CD4-positive, alpha-beta T cell treated with Interleukin-6 at 100 ng/mL for 8 hours (primary cell): Measurements from ENCODE around the gene SH3GL3.

ENCODE experiments used
- DNase-seq: peaks from one replicate; pipeline ENCODE4 v3.0.0-alpha.2; 2020; ENCODE audit warnings: mixed read lengths, low spot score

Gene SH3GL3

GRCh38 chr15:83570756-83571155 is 123.6 kb downstream of the SH3GL3 start:
- DNase-seq: no peak

GRCh38 chr15:83571820-83572707 is 124.9 kb downstream of the SH3GL3 start:
- DNase-seq: no peak

- DNase-seq: no peak
Observed at GRCh38 chr15:83574345-83574744, 127.2 kb downstream of the SH3GL3 start.

DNA sequence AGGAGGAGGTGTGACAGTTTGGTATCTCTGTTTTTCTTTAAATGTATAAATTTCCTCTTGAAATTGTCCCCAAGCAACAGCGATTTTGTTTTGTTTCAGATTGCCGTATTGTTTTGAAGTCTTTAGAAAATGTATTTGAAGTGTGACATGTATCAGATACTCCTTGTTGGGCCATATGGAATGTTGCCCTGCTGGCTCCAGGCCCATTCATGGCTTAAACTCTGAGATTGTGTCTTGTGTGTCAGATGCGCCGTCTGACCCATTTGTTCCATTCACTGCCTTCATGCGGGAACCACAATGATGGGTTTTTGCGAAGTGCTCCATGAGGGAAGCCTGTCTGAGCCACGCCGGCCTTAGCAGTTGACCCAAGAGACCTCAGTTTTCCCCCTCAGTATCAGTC is 131.6 kb downstream of the SH3GL3 start:
- no peak for DNase-seq

DNA sequence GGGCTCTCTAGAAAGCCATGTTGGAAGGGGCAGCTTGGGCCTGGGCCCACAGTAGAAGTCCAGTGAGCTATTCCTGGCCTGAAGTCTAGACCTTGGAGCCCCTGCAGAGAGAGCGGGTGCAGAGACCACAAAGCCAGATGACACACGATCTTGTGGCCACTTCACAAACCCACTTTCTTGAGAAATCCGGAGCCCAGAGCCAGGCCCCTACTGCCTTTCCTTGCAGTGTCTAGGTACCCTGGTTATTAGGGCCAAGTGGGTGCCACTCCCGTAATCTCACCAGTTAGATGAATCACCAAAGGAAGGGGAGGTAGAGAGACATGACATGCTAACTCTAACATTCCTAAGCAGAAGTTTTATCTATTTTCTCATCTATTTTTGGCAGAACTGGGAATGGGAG is 134.2 kb downstream of the SH3GL3 start:
- no peak for DNase-seq

DNA sequence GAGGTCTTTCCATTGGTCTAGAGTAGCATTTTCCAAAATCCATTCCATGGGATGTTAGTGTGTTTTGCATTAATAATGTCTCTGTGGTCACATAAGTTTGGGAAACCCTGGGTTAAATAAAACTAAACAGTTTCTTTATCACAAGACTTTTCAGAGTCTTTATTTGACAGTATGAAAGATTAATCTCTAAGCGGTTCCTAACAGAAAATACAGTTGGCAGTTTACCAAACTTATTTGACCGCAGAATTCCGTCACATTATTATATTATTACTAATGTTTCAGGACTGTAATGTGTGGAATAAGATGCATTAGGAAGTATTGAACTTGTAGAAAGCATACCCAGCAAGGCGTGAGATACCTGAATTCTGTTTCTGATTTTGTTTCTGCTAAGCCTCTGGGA is 135.2 kb downstream of the SH3GL3 start:
- DNase-seq: no peak

- DNase-seq: no peak
Observed at GRCh38 chr15:83585601-83586335, 138.6 kb downstream of the SH3GL3 start.

DNA sequence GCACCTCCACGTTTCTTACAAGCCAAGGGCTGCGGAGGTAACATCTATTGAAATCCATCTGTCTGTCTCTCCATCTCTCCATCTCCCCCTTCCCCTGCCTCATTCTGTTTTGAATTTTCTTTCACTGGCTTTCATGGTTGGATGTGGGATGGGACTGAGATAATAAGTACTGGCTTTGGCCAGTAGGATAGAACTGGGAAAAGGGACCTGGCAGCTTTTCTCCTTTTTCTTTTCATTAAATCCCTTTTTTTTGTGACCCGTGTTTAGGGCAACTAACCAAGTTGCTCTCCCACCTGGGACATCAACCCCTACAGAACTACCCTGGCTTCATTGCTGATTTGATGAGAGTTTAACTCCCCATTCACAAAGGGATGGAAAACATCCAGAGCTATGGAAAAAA is 139.9 kb downstream of the SH3GL3 start:
- no peak for DNase-seq

GRCh38 chr15:83588441-83588840 is 141.3 kb downstream of the SH3GL3 start:
- no peak for DNase-seq

GRCh38 chr15:83592370-83593040 is 145.4 kb downstream of the SH3GL3 start:
- DNase-seq: no peak

- DNase-seq: no peak
Observed at GRCh38 chr15:83595191-83595590, 148.1 kb downstream of the SH3GL3 start.

GRCh38 chr15:83598031-83598430 is 150.9 kb downstream of the SH3GL3 start:
- no peak for DNase-seq

DNA sequence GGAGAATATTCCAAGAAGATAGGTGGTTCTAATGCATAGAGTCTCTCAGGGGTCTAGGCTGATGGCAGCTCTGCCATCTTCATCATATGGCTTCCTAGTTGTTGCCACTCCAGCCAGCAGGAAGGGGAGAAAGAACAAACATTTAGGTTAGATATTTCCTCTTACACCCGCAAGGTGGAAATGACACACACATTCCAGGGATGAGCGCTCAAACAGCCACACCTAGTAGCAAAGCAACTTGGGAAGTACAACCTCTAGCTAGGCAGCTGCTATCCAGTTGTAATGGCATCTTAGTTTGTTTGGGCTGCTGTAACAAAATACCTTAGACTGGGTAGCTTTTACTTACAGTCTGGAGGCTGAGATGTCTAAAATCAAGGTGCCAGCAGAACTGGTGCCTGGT is 154.9 kb downstream of the SH3GL3 start:
- no peak for DNase-seq

GRCh38 chr15:83604549-83604948 is 157.4 kb downstream of the SH3GL3 start:
- DNase-seq: no peak

GRCh38 chr15:83605111-83605945 is 158.2 kb downstream of the SH3GL3 start:
- no peak for DNase-seq

GRCh38 chr15:83610132-83610531 is 163.0 kb downstream of the SH3GL3 start:
- DNase-seq: no peak

GRCh38 chr15:83610901-83611685 is 164.0 kb downstream of the SH3GL3 start:
- DNase-seq: no peak

DNA sequence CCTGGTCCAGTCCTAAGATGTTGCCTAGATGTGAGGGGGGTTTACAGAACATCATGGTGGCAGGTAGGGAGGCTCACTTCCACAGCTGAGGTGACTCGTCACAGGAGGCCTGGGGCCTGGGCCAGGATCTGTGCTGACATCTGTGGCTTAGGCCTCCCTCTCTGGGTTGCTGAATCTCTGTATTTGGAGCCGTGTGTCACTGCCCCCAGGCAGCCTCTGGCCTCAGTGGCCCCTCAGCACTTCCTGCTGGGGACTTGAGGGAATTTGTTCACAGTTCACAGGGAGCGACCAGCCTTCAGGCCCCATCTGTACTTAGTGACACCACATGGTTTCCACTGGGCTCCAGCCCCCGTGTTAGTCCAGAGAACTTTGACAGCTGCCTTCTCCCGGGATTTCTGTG is 165.1 kb downstream of the SH3GL3 start:
- no peak for DNase-seq

DNA sequence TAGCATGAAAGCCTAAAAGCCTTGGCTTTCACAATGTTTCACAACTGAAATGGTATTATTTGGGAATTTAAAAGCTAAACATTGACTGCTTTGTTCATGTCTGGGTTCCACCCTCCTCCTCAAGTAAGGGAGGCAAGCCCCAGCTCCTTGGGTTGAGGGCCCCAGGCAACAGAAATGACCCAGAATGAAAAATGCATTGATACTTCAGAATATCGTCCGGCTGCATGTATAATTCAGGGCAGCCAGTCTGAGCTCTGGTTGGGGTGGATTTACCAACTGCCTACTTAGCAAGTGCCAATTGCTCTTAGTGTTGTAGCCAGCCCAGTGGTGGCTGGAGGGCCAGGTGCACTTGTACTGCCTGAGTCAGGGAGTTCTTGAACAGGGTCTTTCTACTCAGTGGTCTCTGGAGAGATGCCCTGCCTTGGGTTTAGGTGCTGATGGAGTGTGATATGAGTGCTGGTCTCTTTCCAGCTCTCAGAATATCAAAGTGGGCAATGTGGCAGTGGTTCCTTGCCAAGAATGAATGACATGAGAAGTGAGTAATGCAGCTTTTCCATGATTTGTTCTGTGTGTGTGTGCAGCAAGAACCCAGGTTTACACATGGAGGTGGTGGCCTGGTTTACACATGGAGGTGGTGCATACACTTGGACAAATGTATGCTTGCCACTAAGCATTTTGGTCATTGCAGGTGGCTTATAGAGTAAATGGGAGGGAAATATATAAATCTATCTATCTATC is 165.9 kb downstream of the SH3GL3 start:
- DNase-seq: no peak

- DNase-seq: no peak
Observed at GRCh38 chr15:83613714-83614113, 166.6 kb downstream of the SH3GL3 start.
